Mammary epithelial cell (primary cell): ENCODE results near the gene EPHB2.

Experiments used
- EZH2 ChIP-seq: IDR thresholded peaks from 2 replicates; pipeline ENCODE4 v1.6.1; 2012; ENCODE audit warnings: low read length, inconsistent platforms, borderline replicate concordance
- TF ChIP-seq, protein P1 (sequence below), 2 donors: IDR thresholded peaks in 1 of 2; conservative IDR thresholded peaks in 1 of 2; 2 replicates each; pipeline ENCODE4 v1.5.1; 2011 to 2012; ENCODE audit warnings: inconsistent platforms in 2 of 2, low read length in 2 of 2, mild to moderate bottlenecking in 2 of 2, control low read depth in 1 of 2, low read depth in 1 of 2; ENCODE audit not compliant: insufficient read depth in 1 of 2; ENCODE audit errors: extremely low read depth in 1 of 2

DNA sequence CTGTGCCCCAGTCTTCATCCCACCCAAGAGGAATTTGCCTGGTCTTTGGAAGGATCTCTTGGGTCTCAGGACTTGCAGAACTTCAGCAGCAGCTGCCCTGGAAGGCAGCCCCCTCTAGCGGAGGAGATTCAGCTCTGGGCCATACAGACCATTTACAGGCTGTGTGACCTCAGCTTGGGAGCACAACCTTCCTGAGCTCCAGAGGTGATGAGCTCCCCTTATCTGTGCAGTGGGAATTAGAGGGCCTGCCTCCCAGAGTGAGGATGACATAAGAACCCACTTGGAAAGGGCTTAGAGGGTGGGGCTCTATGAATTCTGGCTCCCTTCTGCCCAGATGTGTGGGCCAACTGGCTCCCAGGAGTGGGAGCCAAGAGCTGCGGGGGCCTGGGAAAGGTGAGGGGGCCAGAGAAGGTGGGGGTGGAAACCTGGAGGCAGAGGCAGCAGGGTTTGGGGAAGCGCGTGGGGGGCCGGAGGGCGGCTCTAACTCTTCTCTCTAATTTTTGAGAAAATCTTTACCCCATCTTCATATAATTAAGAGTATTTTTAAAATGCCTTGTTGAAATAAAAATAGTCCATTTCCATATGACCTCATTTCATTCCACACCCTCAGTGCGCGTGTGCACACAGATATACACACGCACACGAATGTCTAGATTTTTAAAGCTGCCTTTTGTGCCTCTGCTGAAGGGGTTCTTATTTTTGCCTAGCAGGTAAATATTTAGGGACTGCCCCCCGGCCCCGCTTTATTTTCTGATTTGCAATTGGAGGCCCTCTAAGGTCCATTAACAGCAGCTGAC, 21.5 kb downstream of the EPHB2 start:
- TF ChIP-seq, protein P1, sequence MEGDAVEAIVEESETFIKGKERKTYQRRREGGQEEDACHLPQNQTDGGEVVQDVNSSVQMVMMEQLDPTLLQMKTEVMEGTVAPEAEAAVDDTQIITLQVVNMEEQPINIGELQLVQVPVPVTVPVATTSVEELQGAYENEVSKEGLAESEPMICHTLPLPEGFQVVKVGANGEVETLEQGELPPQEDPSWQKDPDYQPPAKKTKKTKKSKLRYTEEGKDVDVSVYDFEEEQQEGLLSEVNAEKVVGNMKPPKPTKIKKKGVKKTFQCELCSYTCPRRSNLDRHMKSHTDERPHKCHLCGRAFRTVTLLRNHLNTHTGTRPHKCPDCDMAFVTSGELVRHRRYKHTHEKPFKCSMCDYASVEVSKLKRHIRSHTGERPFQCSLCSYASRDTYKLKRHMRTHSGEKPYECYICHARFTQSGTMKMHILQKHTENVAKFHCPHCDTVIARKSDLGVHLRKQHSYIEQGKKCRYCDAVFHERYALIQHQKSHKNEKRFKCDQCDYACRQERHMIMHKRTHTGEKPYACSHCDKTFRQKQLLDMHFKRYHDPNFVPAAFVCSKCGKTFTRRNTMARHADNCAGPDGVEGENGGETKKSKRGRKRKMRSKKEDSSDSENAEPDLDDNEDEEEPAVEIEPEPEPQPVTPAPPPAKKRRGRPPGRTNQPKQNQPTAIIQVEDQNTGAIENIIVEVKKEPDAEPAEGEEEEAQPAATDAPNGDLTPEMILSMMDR (conservative IDR thresholded peaks at IDR 0.05 in 1 of 2, IDR thresholded peaks at IDR 0.05 in 1 of 2; ENCODE audit: extremely low read depth in 1 of 2, insufficient read depth in 1 of 2, low read depth in 1 of 2, low read length in 2 of 2): no peak
- no peak for TF ChIP-seq EZH2
